Measurements from ENCODE around the gene SORCS2. TPM values are rescaled to one million over a fixed set of nuclear protein-coding genes. Genes with fewer than 3 reads are reported as not detected.

SORCS2 gene
- total RNA-seq, 2 donors from 2014 or later: 0.54 to 0.74 TPM

DNA sequence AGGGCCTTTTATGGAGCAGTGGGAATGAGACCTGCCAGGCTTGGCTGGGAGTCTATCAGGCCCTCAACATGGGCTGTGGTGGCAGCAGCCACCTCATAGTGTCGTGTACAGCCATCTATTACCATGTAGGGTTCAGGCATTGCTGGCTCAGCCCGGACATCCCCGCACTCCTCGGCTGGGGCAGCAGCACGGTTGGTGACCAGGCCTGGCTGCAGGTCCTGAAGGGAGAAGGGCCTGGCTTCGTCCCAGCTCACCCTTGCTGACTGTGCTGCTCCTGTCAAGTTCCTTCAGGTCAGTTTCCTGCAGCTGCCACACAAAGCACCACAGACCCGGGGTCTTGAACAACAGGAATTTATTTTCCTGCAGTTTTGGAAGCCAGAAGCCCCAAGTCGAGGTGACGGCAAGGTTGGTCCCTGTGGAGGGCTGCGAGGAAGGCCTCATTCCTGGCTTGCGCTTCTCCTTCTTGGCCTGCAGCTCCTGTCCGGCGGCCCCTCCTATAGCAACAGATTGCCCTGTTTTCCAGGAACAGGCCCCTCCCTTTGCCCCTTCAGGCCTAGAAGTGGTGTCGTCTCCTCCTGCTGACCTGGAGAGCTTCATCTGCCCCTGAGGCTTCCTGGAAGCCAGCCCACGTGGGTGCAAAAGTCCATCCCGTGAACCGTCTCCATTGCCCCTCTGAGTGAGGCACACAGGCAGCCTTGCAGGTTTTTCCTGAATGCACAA is 25.2 kb upstream of the SORCS2 start:
- no peak overlapping the region for H3K27ac ChIP-seq
- intact Hi-C loops (cut with DNase I): no loop called here
- TF ChIP-seq, protein P1, sequence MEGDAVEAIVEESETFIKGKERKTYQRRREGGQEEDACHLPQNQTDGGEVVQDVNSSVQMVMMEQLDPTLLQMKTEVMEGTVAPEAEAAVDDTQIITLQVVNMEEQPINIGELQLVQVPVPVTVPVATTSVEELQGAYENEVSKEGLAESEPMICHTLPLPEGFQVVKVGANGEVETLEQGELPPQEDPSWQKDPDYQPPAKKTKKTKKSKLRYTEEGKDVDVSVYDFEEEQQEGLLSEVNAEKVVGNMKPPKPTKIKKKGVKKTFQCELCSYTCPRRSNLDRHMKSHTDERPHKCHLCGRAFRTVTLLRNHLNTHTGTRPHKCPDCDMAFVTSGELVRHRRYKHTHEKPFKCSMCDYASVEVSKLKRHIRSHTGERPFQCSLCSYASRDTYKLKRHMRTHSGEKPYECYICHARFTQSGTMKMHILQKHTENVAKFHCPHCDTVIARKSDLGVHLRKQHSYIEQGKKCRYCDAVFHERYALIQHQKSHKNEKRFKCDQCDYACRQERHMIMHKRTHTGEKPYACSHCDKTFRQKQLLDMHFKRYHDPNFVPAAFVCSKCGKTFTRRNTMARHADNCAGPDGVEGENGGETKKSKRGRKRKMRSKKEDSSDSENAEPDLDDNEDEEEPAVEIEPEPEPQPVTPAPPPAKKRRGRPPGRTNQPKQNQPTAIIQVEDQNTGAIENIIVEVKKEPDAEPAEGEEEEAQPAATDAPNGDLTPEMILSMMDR (IDR thresholded peaks at IDR 0.05): no peak
- H3K4me3 ChIP-seq: no peak overlapping the region
- no peak overlapping the region for H3K9ac ChIP-seq (ENCODE audit: low read depth in 2 of 2, low read length in 2 of 2)
- no peak for DNase-seq
- H3K4me1 ChIP-seq: no peaks in the 10 kb centered on the region
- no peaks in the 10 kb centered on the region for H3K9me3 ChIP-seq
- no peaks in the 10 kb centered on the region for H3K36me3 ChIP-seq
- H3K27me3 ChIP-seq: no peaks in the 10 kb centered on the region

GRCh38 chr4:7167706-7168105 is 24.6 kb upstream of the SORCS2 start:
- Histone ChIP-seq H3K4me3 (no peak overlapping the region), H3K4me1 (no peaks in the 10 kb centered on the region), H3K9me3 (no peaks in the 10 kb centered on the region), H3K27ac (no peak overlapping the region), H3K27me3 (no peaks in the 10 kb centered on the region), H3K36me3 (no peaks in the 10 kb centered on the region), H3K9ac (ENCODE audit: low read depth in 2 of 2, low read length in 2 of 2) (no peak overlapping the region)
- DNase-seq: no peak
- intact Hi-C loops (cut with DNase I): no loop called here
- TF ChIP-seq, protein P1 (IDR thresholded peaks at IDR 0.05): no peak

GRCh38 chr4:7168106-7168505 is 24.2 kb upstream of the SORCS2 start:
- no peak overlapping the region for H3K9ac ChIP-seq (ENCODE audit: low read depth in 2 of 2, low read length in 2 of 2)
- H3K27ac ChIP-seq: no peak overlapping the region
- H3K27me3 ChIP-seq: no peaks in the 10 kb centered on the region
- H3K4me1 ChIP-seq: no peaks in the 10 kb centered on the region
- no peaks in the 10 kb centered on the region for H3K9me3 ChIP-seq
- intact Hi-C loops (cut with DNase I): no loop called here
- no peaks in the 10 kb centered on the region for H3K36me3 ChIP-seq
- TF ChIP-seq, protein P1 (IDR thresholded peaks at IDR 0.05): no peak
- DNase-seq: no peak
- H3K4me3 ChIP-seq: no peak overlapping the region

GRCh38 chr4:7169134-7169533 is 23.2 kb upstream of the SORCS2 start:
- TF ChIP-seq, protein P1 (IDR thresholded peaks at IDR 0.05): no peak
- Histone ChIP-seq H3K9me3 (no peaks in the 10 kb centered on the region), H3K4me1 (no peaks in the 10 kb centered on the region), H3K4me3 (no peak overlapping the region), H3K36me3 (no peaks in the 10 kb centered on the region), H3K9ac (ENCODE audit: low read depth in 2 of 2, low read length in 2 of 2) (no peak overlapping the region), H3K27ac (no peak overlapping the region), H3K27me3 (no peaks in the 10 kb centered on the region)
- DNase-seq: no peak
- intact Hi-C loops (cut with DNase I): no loop called here

DNA sequence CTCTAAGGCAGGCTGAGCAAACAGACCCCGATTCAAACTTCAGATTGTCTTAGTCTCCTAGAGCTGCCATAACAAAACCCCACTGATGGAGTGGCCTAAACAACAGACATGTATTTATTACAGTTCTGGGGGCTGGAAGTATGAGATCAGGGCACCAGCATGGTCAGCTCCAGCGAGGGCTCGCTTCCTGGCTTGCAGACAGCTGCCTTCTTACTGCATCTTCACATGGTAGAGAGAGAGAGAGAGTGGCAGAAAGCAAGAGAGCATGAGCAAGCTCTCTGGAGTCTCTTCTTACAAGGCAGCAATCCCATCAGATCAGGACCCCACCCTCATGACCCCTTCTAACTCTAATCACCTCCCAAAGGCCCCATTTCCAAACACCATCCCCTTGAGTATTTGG is 22.3 kb upstream of the SORCS2 start:
- no peaks in the 10 kb centered on the region for H3K27me3 ChIP-seq
- no peaks in the 10 kb centered on the region for H3K9me3 ChIP-seq
- DNase-seq: no peak
- no peaks in the 10 kb centered on the region for H3K4me1 ChIP-seq
- H3K27ac ChIP-seq: no peak overlapping the region
- no peak overlapping the region for H3K4me3 ChIP-seq
- intact Hi-C loops (cut with DNase I): no loop called here
- no peak overlapping the region for H3K9ac ChIP-seq (ENCODE audit: low read depth in 2 of 2, low read length in 2 of 2)
- no peaks in the 10 kb centered on the region for H3K36me3 ChIP-seq
- TF ChIP-seq, protein P1 (IDR thresholded peaks at IDR 0.05): no peak
